SU-DHL-6 (cell line): ENCODE data around the gene CYFIP2.

ENCODE experiments used
- EZH2phosphoT487 ChIP-seq: fragments of 200-600 bp; sonication (generic), shearing (Covaris generic); conservative IDR thresholded peaks from 2 replicates; pipeline ENCODE4 v1.6.1; 2018; ENCODE audit warnings: mild to moderate bottlenecking, antibody characterized with exemption, low read length, moderate library complexity, mixed read lengths
- TF ChIP-seq, protein P1 (sequence below): fragments of 200-600 bp; sonication (generic); IDR thresholded peaks from one replicate; pipeline ENCODE4 v1.5.1; 2017; ENCODE audit warnings: antibody characterized with exemption, mild to moderate bottlenecking, low read length, moderate library complexity; ENCODE audit not compliant: insufficient read depth, poor library complexity, severe bottlenecking

DNA sequence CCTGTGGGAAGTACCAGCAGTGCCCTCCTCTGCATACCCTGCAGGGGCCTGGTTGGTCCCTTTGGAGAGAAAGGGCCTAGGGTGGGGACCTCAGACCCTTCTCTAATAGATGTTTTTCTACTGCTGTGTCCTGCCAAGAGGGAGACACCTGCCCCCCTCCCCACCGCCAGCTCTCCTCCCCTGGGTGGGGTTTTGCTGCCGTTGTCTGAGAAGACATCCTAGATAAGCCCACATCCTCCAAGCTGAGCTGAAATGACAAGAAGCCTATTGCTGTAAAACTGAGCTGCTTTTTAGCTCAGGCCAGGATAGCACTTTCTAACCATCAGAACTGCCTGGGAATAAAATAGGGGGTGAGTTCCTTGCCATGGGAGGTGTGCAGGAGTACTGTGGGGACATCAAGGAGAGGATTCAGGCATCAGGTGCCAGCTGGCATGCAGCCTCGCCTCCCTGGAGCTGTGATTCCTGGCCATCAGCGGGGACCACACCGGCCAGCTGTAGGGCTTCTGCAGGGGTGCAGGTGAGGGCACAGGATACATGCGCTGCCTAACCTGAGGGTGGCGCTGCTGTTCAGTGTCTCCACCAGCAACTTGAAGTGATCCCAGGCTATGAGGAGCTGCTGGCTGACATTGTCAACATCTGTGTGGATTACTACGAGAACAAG, 37.9 kb downstream of the CYFIP2 start:
- TF ChIP-seq, protein P1, sequence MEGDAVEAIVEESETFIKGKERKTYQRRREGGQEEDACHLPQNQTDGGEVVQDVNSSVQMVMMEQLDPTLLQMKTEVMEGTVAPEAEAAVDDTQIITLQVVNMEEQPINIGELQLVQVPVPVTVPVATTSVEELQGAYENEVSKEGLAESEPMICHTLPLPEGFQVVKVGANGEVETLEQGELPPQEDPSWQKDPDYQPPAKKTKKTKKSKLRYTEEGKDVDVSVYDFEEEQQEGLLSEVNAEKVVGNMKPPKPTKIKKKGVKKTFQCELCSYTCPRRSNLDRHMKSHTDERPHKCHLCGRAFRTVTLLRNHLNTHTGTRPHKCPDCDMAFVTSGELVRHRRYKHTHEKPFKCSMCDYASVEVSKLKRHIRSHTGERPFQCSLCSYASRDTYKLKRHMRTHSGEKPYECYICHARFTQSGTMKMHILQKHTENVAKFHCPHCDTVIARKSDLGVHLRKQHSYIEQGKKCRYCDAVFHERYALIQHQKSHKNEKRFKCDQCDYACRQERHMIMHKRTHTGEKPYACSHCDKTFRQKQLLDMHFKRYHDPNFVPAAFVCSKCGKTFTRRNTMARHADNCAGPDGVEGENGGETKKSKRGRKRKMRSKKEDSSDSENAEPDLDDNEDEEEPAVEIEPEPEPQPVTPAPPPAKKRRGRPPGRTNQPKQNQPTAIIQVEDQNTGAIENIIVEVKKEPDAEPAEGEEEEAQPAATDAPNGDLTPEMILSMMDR: peak; percentile 27
- TF ChIP-seq EZH2phosphoT487: no peak
